B cell (primary cell): ENCODE data around the gene ARHGAP45.

Experiments used
- EZH2 ChIP-seq: IDR thresholded peaks from 2 replicates; pipeline ENCODE4 v1.6.1; 2012; ENCODE audit warnings: borderline replicate concordance, low read depth, mild to moderate bottlenecking, moderate library complexity, low read length; ENCODE audit not compliant: insufficient read depth, poor library complexity, severe bottlenecking
- TF ChIP-seq, protein P1 (sequence below): fragments of 200-600 bp; IDR thresholded peaks from one replicate; pipeline ENCODE4 v1.8.0; 2022; ENCODE audit warnings: antibody characterized with exemption, mild to moderate bottlenecking

DNA sequence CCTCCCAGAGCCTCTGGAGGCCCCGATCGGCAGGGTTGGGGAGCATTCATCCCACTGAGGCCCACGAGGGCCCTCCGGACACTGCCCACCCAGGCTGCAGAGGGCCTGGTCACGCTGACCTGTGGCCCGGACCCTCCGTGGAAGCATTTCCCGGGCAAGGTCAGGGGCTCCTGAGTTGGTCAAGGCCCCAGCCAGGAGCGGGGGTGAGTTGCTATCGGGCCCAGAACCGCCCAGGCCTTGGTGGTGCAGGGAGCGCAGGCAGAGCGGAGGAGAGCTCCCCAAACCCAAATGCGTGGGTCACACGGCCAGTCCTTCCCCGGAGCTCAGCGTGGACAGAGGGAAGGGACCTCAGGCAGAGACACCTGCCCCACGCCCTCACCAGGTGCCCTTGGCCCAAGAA is 62.6 kb downstream of the ARHGAP45 start:
- TF ChIP-seq, protein P1, sequence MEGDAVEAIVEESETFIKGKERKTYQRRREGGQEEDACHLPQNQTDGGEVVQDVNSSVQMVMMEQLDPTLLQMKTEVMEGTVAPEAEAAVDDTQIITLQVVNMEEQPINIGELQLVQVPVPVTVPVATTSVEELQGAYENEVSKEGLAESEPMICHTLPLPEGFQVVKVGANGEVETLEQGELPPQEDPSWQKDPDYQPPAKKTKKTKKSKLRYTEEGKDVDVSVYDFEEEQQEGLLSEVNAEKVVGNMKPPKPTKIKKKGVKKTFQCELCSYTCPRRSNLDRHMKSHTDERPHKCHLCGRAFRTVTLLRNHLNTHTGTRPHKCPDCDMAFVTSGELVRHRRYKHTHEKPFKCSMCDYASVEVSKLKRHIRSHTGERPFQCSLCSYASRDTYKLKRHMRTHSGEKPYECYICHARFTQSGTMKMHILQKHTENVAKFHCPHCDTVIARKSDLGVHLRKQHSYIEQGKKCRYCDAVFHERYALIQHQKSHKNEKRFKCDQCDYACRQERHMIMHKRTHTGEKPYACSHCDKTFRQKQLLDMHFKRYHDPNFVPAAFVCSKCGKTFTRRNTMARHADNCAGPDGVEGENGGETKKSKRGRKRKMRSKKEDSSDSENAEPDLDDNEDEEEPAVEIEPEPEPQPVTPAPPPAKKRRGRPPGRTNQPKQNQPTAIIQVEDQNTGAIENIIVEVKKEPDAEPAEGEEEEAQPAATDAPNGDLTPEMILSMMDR = no peak
- no peak for TF ChIP-seq EZH2
